RPMI8226 (cell line): Measurements from ENCODE around the gene PID1.

ENCODE experiments used
- DNase-seq: peaks from one replicate; pipeline ENCODE4 v3.0.0-alpha.2; 2015

Gene PID1, protein sequence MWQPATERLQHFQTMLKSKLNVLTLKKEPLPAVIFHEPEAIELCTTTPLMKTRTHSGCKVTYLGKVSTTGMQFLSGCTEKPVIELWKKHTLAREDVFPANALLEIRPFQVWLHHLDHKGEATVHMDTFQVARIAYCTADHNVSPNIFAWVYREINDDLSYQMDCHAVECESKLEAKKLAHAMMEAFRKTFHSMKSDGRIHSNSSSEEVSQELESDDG

GRCh38 chr2:229270551-229271410 is at the start of gene PID1:
PID1 (minus strand) TSS chr2:229271287; CDS start chr2:229271043, 244 bp downstream.
- DNase-seq = peak; percentile 8

- DNase-seq = no peak
Measured at GRCh38 chr2:229319558-229319957, 48.5 kb upstream of the PID1 start.

GRCh38 chr2:229314117-229314516 is 43.0 kb upstream of the PID1 start:
- DNase-seq = no peak

DNA sequence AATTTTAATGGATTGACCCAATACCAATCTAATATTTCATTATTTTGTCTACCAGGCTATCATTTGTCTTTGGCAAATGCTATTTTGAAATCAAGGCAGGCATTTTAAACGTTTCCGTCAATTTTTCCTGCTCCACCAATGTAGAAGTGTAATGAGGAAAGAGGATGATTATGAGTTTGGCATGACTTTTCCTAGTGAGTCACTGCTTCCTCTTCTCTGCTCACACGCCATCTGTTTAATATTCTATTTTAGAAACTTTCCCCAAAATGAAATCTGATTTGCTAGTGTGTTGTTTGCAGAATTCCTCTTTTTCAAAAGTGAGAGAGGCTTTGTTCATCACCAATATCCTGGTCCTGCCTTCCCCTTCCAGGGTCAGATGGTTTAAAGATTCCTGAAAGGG is 42.5 kb upstream of the PID1 start:
- no peak for DNase-seq

DNA sequence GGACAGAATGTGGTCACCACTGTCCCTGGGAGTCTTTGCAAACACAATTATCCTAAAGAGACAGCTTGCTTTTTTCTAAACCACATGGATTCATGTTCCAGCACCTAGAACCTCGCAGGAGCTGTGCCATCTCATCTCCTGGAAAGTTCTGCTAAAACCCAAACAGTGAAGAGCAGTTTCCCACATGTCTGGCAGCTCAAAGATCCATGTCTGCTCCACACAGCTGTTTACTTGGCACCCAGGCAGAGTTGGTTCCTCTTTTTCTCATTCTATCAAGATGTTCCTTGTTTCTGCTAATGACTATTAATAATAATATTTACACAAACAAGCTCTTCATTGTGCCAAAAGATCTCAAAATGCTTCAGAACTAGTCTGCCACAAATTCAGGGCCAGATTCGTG is 30.1 kb upstream of the PID1 start:
- no peak for DNase-seq

- no peak for DNase-seq
Measured at GRCh38 chr2:229300790-229301189, 29.7 kb upstream of the PID1 start.

- no peak for DNase-seq
Measured at GRCh38 chr2:229300371-229300770, 29.3 kb upstream of the PID1 start.

GRCh38 chr2:229297247-229297646 is 26.2 kb upstream of the PID1 start:
- no peak for DNase-seq

- no peak for DNase-seq
Measured at GRCh38 chr2:229296536-229296935, 25.4 kb upstream of the PID1 start.

DNA sequence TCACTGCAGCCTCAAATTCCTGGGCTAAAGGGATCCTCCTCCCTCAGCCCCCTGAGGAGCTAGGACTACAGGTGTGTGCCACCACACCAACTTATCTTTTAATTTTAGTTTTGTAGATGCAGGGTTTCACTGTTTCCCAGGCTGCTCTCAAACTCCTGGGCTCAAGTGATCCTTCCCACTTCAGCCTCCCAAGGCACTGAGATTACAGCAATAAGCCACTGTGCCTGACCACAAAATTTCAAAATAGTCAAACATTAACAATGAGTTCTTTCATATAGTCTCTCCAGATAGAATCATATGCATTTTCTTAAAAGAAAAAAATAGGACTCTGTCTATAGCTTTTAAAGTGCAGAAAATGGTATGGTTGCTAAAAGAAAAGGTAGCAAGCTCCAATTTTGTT is 24.9 kb upstream of the PID1 start:
- no peak for DNase-seq

DNA sequence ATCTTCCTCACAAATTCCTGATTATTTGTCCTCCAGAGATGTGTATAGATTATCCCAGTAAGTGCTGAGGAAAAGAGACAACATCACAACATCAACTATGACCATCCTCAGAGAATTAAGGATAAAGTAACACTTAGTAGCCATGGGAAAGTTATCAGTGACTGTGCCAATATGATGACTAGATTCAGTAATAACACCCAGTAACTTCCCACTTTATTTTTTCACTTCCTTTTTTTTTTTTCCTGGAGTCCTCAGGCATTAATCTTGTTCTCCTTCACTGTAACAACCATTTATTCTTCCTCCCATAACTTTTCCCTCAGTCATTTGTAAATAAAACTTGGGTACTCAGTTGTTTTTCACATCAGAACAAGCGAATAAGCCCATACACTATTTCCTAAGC is 16.7 kb upstream of the PID1 start:
- no peak for DNase-seq

GRCh38 chr2:229282758-229283546 is 11.9 kb upstream of the PID1 start:
- DNase-seq = no peak

DNA sequence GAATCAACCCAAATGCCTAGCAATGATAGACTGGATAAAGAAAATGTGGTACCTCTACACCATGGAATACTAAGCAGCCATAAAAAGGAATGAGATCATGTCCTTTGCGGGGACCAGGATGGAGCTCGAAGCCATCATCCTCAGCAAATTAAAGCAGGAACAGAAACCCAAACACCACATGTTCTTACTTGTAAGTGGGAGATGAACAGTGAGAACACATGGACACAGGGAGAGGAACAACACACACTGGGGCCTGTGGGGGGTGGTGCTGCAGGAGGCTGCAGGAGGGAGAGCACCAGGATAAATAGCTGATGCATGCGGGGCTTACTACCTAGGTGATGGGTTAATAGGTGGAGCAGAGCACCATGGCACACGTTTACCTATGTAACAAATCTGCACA is 8.4 kb upstream of the PID1 start:
- no peak for DNase-seq

- DNase-seq = no peak
Measured at GRCh38 chr2:229275506-229275905, 4.4 kb upstream of the PID1 start.

GRCh38 chr2:229273723-229274338 is 2.7 kb upstream of the PID1 start:
- peak; percentile 9 for DNase-seq

DNA sequence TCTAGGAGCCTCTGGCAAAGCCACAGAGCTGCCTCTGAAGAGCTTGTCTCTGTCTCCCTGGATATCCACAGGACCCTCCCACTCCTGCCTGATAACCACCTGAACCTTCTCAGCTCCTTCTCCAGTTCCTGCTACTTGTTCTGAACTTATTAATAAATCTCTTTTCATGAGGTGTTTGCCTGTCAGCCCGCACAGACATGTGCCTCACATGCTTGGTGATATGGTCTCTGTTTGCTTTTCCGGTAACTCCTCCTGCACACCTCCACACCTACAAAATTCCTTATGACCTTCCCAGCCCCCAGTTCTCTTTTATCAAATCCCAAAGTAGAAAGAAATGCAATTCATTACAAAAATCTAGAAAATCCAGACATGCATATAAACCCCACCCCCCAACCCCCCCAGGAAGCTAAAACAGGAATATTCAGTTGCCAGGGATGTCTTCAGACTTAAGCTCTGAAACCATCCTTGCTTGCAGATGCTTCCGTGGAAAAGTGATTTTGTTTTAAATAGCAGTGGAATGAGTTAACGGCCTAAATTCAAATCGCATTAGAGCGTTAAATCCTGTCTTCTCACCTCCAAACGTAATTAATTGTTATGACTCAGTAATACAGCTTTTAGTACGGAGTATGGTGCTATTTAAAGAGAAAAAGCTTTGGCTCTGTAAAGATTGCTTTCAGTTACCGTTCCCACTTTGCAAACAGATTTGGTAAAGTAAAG is 2.1 kb upstream of the PID1 start:
- no peak for DNase-seq

GRCh38 chr2:229269941-229270340 is 1.1 kb downstream of the PID1 start:
- DNase-seq = no peak

DNA sequence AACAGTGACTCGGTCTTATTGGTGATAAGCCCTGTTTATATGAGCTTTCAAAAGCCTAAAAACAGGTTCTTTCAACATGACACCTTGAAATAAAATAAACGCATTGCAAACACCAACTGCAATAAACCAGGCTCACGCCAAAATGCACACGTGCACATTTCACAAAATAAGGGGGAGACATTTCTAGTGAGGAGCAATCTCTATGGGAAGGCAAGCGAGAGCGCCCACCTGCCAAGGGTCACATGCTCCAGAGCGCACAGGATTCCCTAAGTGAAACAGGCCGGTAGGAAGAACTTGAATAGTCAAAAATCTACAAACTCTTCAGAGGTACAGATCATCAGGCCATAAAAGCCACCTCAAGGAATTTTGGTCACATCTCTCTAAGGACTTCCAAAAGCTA is 1.9 kb downstream of the PID1 start:
- DNase-seq = no peak

DNA sequence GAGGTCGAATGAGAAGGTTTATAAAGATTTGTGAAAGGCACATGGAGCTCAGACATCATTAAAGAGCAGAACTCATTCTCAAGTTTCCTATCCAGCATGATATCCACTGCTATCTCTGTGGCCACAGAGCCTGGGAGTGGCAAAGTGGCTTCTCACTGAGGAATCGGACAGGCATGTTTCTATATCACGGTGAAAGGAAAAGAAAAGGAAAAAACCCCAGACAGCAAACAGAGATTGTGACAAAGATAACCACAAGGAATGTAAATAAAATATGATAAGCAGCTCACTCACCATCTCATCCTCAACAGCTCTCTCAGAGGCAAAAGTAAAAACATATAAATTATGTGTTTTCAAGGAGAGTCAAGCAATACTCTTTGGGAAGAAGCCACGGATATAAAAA is 2.5 kb downstream of the PID1 start:
- DNase-seq = no peak

DNA sequence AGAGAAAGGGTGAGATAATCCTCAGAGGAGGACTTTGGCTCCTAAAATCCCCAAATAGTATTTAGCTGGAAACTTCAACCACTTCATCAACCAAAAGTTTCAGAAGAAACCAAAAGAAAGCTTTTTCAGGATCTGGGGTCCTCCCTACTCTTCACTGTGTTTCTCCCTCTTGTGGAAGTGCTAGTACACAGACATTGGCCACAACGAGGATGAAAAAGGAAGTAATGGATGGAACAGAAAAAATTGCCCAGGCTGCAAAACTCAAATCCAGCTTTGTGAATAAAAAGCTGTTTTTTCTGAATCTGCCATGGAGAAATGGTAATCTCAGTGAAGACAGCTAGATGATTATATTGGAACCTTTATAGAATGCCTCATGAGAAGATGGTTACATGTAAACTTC is 4.0 kb downstream of the PID1 start:
- no peak for DNase-seq

DNA sequence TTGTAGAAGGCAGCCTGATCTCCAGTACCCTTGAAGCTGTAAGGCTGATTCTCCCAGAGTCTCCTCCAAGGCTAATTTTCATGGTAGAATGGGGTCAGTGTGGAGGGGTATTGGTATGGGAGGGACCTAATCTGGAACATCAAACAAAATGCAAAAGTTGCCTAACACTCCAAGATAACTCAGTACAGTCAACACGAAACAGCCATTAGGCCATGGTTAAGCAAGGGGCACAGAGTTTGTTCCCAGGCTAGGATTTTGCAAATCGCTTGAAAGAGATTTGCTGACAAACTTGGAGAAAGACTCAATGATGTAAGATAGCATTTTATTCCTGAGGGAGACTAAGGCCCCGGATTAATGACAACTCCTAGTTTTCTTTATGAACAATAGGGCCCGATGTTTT is 5.4 kb downstream of the PID1 start:
- DNase-seq = no peak

- no peak for DNase-seq
Measured at GRCh38 chr2:229261599-229261998, 9.5 kb downstream of the PID1 start.

DNA sequence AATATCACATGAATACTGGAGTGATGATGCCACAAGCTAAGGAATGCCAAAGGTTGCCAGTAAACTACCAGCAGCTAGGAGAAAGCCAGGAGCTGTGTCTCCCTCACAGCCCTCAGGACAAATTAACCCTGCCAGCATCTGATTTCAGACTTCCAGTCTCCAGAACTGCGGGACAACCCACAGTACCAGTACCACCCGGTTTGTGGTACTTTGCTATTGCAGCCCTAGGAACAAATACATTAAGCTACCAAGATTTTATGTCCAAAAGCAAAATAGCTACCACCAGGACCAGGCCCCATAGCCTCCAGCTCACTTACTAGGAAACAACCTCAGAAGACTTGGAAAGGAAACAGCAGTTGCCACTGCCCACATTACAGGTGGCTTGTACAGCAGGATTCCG is 10.0 kb downstream of the PID1 start:
- DNase-seq = no peak
